HG03378 (cell line): ENCODE results near the gene ABHD5.

Experiments used
- ATAC-seq: cut with Tn5 transposase; IDR thresholded peaks from one replicate; pipeline ENCODE4 v1.9.1; 2021; ENCODE audit warnings: mild to moderate bottlenecking, moderate library complexity; ENCODE audit not compliant: unreplicated experiment

ABHD5 gene

DNA sequence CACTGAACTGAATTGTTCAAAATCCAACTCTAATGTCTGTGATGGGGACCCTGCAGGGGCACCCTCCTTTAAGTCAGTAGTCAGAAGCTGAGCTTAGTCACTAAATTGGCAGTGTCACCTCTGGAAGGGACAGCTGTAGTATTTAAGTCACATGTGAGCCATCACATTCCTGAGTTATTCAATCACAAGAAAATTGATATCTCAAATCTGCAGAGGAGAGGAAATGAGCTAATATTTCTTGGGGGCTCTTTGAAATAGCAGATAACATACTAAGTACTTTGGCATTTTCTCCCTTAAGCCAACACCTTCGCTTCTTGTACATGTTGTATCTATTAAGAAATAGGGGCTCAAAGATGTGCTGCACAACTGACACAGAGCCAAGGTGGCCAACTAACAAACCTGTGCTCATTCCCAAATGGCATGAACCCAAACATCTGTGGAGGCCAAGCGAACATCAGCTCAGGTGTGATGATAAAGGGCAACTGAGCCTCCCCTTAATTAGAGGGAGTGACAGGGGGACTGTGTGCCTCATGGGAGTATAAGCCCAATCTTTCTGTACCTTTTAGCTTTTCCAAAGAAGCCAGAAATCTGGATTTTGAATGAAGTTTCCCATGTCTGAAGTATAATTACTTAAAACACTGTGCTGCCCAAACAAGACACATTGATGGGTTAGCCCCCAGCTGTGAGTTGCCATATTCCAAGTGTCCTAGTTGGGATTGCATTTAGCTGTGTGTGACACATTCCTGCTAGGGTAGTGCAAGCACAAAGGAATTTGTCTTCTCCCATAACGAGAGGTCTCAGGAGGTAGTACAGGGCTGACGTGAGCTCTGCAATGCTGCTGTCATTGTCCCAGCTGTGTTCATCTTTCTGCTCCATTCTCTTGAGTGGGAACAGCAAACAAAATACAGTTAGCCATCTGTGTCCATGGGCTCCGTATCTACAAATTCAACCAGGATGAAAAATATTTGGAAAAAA lies 63.3 kb downstream of the ABHD5 start:
- no peak for ATAC-seq

DNA sequence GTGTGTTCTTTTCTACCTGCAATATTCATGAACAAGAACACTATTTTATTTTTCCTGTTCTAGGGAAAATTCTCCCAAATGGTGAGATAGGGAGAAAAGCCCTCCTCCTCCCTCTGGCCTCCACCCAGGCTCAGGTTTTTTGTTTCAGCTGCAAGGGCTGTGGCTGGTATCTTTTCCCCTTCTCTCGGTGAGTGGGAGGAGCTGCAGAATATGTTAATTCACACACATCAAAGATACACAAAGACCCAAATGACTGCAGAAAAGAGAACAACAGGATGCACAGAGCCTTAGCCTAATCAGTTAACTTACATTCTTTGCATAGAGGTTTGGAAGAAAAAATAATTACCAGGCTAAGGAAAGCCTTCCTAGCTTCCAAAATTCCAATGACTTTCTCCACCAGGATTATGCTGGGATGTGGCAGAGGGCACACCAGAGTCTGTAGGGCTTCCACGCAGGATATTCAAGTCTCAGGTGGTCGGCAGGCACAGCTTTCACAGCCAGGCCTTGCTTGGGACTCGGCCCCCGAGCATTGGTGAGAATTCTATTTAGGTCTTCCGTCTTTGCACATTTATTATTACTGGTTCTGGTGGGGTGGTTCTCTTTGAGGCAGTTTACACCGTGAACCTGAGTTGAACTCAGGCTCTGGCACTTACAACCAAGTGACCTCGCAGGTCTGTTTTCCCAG lies 64.9 kb downstream of the ABHD5 start:
- ATAC-seq: no peak

DNA sequence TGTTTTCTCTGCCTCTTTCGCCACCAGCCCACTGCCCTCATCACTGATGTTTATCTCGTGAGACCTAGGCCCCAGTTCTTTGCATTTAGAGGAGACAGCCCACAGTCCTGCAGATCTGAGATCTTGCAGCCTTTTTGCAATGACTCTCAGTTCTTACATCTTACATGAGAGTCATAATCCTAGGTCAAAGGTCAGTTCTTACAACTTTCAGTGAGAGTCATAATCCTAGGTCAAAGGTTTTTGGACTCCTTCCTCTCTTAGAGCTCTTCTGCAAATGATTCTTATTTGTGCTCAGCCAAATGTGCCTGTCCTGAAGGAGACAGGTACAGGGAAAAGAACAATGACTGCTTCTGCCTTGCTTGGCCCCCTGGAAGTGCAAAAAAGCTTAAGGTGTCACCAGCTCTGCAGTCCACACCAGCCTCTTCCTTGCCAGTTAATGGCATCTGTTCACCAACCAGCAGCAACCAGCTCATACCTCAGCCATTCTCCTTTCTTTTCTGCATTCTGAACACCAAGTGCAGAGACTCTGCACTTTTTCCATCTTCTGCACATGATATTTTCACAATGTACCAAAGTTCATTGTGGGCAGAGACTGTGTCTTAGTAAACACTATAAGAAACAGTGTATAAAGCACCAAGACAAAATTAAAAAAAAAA lies 67.1 kb downstream of the ABHD5 start:
- ATAC-seq: no peak

GRCh38 chr3:43758592-43759225 lies 68.0 kb downstream of the ABHD5 start:
- ATAC-seq: no peak

GRCh38 chr3:43759297-43759782 lies 68.6 kb downstream of the ABHD5 start:
- ATAC-seq: no peak

DNA sequence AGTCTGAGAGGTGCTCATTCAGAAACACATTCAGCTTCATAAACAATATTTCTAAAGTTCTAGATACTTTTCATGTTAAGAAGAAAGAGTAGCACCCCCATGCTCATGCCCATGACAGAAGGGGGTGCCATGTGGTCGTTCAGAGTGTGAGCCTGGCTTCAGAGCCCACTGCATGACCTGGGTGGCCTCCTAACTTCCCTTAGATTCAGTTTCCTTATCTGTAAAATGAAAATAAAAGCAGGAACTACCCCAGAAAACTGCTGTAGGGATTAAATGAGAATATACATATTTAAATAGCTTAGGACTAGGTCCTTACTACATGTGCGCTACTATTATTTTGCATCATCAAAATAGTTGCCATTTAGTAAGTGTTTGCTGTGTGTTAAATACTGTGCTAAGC lies 69.2 kb downstream of the ABHD5 start:
- no peak for ATAC-seq

GRCh38 chr3:43760938-43761337 lies 70.2 kb downstream of the ABHD5 start:
- ATAC-seq: no peak

- ATAC-seq: no peak
Observed at GRCh38 chr3:43762451-43762850, 71.7 kb downstream of the ABHD5 start.

DNA sequence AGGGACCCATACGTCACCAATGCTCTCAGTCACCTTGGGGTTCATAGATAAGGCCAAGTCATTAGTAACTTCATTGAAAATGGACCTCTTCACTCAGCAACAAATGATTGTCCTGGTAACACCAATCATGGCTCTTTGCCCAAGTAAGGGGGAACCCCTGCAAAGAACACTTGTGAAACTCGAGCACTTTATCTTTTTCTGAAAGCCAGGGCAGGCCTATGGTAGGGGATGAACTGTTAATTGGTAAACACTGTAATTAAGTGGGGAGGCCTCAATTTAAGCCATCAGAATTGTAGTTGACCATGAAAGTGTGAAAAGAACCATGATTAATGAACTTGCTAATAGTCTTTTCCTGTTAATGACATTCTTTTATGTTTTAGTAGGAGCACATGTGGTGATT lies 73.3 kb downstream of the ABHD5 start:
- no peak for ATAC-seq

GRCh38 chr3:43764471-43764870 lies 73.7 kb downstream of the ABHD5 start:
- no peak for ATAC-seq

GRCh38 chr3:43765521-43765971 lies 74.8 kb downstream of the ABHD5 start:
- ATAC-seq: no peak

DNA sequence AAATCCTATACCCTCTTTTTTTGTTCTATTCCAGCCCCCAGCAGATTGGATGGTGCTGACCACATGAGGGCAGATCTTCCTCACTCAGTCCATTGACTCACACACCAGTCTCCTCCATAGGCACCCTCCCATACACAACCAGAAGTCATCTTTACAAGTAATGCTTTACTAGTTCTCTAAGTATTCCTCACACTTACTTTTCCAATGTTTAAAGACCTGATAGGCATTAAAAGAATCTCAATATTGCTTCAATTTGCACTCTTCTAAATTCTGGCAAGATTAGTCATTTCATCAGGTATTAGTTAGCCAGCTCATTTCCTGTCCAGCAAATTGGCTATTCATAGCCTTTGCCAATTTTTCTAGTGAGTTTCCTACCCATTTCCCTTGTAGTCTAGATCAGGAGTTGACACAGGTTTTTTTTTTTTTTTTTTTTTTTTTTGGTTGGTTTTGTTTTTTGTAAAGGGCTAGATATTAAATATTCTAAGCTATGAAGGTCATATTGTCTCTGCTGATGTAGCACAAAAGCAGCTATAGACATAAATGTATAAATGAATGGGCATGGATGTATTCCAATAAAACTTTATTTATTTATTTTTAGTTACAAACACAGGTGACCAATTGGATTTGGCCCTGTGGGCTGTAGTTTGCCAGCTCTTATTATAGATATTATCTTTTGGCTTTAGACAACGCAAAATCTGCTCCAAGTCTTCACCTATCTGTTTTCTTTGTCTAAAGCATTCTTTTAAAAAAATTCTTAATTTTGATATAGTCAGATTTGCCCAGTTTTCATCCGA lies 76.1 kb downstream of the ABHD5 start:
- ATAC-seq: no peak

- ATAC-seq: no peak
Observed at GRCh38 chr3:43768381-43768973, 77.7 kb downstream of the ABHD5 start.

- no peak for ATAC-seq
Observed at GRCh38 chr3:43769097-43769884, 78.6 kb downstream of the ABHD5 start.

DNA sequence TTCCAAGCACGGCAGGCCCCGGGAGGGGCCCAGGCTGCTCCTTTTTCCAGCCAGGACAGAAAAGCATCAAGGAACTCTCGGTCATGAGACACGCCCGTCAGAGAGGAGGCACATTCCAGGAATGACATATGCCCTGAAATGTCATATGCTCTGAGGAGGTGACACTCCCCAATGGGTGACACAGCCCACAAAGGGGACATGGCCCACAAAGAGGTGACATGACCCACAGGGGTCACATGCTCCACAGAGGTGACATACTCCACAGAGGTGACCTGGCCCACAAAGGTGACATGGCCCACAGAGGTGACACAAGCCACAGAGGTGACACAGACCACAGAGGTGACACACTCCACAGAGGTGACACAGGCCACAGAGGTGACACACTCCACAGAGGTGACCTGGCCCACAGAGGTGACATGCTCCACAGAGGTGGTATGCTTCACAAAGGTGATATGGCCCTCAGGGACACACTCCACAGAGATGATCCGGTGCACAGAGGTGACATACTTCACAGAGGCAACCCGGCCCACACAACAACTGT lies 79.2 kb downstream of the ABHD5 start:
- no peak for ATAC-seq

GRCh38 chr3:43770426-43771103 lies 79.8 kb downstream of the ABHD5 start:
- no peak for ATAC-seq

- ATAC-seq: no peak
Observed at GRCh38 chr3:43771610-43772009, 80.9 kb downstream of the ABHD5 start.
